ENCODE data around the gene LIPA.
"Not testable (repeated sequence)": the region's sequence is repeated elsewhere in the genome, so short reads cannot be mapped to it uniquely, and the experiment has no call there.

Gene LIPA

GRCh38 chr10:89207181-89207800 is 44.3 kb downstream of the LIPA start, which contains the start of gene CH25H:
Gene CH25H, minus strand, starts transcription at chr10:89207317. Its CDS starts 25 bp downstream, at chr10:89207292.
- DNase-seq = no peak

GRCh38 chr10:89206402-89207180 is 45.0 kb downstream of the LIPA start:
- no peak for DNase-seq

DNA sequence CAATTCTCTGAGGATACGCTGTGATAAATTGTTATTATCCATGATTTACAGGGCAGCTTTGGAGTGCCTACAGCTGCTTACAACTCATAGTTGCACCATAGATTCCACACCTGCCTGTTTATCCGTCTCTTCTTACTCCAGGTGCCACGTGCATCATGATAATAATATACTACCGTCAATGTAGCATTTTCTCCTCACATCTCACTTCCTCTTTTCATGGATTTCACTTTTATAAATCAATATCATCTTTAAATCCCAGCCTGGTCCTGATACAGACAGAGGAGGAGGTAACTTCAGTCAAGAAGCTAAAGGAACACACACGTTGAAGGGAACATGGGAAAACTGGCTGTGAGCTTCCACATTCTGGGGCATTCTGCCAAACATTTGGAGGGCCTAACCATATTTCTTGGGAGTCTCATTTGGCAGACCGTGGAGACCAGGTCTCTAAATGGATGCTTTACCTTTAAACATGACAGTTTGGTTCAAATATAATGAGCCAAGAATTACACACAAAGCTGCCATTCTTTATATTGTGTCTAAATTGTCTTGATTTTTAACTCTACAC is 46.9 kb downstream of the LIPA start:
- DNase-seq = no peak

DNA sequence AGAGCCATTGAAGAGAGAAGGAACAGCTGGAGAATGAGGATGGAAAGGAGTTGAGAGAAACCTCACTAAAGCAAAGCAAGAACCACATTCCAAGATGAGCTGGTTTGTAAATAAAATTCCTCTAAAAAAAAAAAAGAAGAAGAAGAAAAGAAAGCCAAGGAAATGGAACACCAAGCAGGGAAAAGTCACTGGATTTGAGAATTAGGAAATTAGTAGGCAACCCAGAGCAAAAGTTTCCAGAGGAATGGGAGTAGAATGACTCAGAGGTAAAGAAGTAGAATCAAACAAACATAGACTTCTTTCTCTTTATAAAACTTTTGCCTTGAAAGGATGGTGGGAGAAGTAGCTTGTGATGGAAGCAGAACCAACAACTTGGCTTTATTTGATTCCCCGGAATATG is 48.3 kb downstream of the LIPA start:
- DNase-seq = no peak

GRCh38 chr10:89202033-89202425 is 49.5 kb downstream of the LIPA start:
- DNase-seq = no peak

DNA sequence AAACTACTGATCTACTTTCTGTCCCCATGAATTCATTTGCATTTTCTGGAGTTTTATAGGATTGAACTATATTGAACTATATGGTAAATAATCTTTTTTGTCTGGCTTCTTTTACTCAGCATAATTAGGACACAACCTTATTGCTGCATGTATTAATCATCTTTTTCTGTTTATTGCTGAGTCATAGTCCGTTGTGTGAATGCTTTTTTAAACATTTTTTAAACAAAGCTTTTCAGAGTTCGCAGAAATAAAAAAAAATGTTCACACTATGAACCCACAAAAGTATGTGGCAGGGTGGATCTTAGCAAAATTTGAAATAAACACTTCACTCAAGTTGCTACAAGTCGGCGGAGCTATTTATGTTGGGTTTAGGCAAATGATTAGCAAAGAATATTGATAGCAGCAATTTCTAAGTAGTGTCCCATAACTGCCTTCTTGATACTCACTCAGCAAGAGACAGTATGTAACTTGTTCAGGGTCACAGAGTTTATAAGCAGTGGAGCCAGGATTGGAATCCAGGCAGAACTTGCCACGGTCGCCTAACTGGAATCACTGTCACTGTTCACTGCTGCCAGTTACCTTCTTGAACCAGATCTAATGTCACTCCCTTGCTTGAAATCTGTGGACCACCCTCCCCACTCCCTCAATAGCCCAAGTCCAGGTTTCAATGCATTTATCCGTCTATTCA is 50.1 kb downstream of the LIPA start:
- no peak for DNase-seq

DNA sequence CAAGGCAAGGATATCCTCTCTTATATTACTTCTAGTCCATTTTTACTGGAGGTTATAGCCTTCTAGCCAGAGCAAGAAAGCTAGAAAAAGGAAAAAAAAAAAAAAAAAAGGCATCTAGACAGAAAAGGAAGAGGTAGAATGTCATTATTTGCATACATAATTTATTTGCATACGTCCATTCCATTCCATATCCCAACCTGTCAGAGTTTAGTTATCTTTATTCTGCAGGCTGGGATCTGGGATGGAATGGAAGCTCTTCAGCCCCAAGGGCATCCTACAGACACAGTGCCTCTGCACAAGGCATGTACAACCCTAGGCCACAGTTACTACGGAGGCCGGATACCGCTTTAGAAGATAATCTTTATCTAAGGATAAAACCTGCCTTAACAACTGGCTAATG is 54.1 kb downstream of the LIPA start:
- no peak for DNase-seq

- DNase-seq = not testable (repeated sequence)
Measured at GRCh38 chr10:89191301-89191700, 60.3 kb downstream of the LIPA start.

DNA sequence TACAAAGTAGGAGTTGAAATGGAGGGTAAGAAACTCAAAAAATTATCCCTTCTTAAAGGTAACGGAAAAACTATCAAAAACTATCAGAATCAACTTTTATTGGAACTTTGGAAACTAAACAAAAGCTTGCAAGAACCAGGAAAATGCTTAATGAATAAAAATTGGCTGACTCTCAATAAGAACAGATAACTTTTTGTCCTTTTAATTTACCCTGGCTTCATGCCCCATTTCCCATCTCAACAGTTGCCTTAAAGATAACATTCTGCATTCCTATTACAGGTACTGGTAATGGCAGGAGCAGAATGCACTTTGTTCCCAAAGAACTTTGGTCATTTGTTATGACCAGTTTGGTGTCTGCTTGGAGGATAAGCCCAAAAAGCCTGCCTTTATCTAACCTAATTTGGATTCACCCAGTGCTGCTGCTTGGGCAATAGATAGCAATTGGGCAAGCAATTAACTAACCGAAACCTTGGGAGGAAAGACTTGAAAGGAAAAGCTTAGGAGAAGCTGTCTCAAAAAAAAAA is 62.3 kb downstream of the LIPA start:
- DNase-seq = no peak

- DNase-seq = no peak
Measured at GRCh38 chr10:89185658-89186057, 65.9 kb downstream of the LIPA start.

GRCh38 chr10:89184638-89185037 is 66.9 kb downstream of the LIPA start:
- no peak for DNase-seq

DNA sequence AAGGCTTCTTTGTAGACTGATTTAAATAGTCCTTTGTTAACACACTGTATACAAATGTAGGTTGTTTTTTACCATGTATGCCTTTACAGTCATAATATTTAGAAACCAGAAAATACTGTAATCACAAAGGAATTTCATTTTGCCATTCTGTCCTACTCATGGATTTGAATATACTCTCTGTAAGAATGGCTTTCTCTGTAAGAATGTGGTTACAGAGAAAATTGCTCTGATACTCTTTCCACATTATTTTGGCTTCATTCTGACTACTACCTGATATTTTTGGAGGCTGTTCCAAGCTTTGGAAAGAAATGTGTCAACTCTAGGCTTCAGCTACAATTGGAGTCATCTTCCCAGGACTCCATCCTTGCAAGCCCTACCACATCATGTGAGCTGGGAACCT is 68.0 kb downstream of the LIPA start:
- DNase-seq = no peak

DNA sequence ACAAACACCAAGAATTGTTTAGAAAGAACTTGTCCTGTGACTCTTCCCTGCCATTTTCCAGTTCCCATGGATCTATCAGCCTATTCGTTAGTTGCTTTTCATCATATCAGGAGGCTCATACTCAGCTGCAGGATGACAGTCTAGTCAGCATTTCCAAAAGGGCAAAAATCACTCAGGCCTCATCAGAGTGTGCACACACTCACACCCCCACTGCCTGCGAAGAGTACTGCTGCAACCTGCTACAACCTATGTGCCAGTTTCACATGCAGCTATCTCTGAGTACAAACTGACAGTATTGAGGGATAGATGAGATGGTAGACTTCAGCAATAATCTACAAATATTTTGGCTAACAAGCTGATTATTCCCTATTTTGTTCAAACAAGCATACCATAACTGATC is 68.7 kb downstream of the LIPA start:
- no peak for DNase-seq

GRCh38 chr10:89175816-89176215 is 75.8 kb downstream of the LIPA start:
- DNase-seq = no peak

DNA sequence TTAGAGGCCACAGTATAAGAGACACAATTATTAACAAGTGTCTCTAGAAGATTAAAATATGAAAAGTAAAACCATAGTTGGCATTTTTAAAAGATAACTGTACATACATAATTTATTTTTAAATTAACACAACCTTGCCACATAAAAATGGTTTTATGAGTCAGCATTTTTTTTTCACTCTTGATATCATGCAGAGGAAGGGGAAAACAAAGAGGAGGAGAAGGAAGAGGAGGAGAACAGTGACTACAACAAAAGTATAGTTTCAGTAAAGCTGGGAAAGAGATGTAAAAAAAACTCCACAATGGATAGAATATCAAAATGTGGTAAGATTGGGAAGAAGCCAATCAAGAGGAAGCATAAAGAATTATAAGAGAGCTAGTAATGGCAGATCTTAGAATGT is 78.5 kb downstream of the LIPA start:
- DNase-seq = no peak

DNA sequence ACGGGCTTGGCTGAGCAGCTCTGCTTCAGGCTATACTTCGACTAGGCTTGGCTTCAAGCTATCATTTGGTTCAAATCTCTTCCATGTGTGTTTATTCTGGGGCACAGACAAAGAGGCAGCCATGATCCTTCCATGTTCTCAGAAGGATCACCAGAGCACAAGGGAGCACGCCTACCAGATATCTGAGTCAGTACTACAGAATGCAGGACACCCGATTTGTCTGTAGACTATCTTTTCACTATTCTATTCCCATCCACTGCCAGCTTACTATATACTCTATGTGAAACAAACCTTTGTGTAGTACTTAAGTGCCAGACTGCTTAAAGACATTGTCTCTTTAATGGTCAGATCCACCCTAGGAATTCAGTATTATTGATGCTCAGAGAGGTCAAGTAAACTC is 79.6 kb downstream of the LIPA start:
- no peak for DNase-seq

DNA sequence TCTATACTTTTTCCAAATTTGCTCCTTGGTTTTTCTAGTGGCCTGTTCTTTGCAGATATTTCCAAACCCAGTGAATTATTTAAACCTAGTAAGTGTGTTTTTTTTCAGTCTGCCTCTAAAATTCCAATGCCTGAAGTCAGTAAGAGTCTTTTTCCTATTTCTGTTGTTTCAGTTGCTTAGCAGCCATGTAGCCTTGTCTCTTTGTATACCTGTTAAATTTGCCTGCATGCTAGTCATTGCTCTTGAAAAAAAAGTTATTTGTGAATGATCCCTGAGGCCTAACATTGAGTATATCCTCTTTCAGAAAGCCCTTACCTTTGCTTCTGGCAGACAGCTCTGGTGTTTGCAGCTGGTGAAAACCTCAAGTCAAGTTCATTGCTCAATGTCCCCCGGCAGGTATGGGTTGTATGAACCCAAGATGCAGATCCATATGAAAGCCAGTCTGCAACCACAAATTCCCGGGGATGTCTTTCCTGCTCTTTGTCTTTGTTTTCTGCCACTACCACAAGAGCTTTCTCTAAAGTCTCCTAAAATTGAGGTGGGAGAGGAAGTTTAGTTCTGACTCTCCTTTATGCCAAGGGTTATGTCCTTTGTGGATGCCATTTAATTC is 80.2 kb downstream of the LIPA start:
- DNase-seq = no peak

DNA sequence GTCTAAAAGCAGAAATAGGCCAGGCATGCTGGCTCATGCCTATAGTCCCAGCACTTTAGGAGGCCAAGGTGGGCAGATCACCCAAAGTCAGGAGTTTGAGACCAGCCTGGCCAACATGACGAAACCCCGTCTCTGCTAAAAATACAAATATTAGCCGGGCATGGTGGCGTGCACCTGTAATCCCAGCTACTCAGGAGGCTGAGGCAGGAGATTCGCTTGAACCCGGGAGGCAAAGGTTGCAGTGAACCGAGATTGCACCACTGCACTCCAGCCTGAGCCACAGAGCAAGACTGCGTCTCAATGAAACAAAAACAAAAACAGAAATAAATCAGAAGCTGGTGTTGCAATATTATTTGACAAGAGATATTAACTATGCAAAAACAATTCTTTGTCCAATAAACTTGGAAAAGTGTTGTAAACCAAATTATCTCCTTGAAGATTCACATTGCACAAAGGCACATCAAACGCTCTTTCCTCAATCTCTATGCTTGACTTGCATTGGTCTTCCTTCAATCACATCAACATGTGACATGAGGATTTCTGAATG is 83.1 kb downstream of the LIPA start:
- not testable (repeated sequence) for DNase-seq

GRCh38 chr10:89167915-89168314 is 83.7 kb downstream of the LIPA start:
- no peak for DNase-seq

- no peak for DNase-seq
Measured at GRCh38 chr10:89165923-89166322, 85.7 kb downstream of the LIPA start.

DNA sequence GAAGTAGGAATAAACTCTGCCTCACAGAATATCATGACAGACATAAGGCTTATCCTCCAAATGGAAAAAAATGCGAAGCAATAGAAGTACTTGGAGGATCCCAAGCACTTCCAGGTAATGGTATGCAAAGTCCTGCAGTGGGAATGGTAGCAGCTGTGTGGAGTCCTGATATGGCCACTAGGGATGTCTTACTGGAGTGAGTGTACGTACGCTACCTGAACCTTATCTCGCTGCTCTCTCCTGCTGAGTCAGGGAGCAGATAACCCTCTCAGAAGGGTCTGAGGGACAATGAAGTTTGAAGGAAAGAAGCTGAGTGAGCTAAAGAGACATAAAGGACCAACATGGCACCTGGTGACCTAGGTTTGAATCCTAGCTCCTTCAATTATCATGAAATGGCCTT is 86.7 kb downstream of the LIPA start:
- DNase-seq = no peak

DNA sequence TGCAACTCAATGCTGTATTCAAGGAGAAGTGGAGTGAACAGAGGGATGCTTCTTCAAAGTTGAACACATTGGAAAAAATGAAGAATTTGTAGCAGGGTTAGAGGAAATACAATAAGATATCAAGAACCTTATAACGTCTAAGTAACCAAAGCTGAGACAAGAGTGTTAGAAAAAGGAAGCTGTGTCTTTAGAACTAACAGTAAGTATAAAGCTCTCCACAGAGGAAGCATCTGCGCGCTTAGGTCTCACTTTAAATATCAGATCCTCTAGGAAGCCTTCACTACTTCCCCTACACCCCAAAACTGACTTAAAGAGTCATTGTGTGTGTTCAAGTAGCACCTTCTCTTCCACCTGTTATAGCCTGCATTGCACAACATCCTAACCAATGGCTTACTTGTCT is 87.5 kb downstream of the LIPA start:
- DNase-seq = no peak

All from NCI-H2081 treated with DMSO at 0.1 percent for 48 hours (cell line).